C4-2B (cell line): ENCODE results near the gene INTS14.

Experiments used
- H3K27ac ChIP-seq: fragments of 450-650 bp; 2 replicates; pipeline ENCODE4 v1.5.1; 2017
- CTCF ChIP-seq: fragments of 450-650 bp; conservative IDR thresholded peaks from 2 replicates; pipeline ENCODE4 v1.5.1; 2017; ENCODE audit warnings: mild to moderate bottlenecking
- ZFX ChIP-seq: fragments of 450-650 bp; IDR thresholded peaks from 2 replicates; pipeline ENCODE4 v1.6.1; 2017

The INTS14 gene

DNA sequence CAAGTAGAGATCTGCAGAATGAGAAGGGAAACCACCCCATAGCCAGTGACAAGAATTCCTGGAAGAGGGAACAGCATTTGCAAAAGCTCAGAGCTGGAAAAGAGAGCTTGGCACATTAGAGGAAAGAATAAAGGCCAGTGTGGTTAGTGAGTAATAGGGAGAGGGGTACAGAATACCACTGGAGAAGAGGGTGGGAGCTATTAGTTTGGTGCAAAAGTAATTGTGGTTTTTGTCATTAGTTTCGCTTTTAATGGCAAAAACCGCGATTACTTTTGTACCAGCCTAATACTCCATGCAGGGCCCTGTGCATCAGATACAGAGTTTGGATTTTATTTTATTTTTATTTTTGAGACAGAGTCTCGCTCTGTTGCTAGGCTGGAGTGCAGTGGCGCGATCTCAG lies 20.6 kb upstream of the INTS14 start:
- TF ChIP-seq ZFX (no peak), CTCF (no peak)
- H3K27ac ChIP-seq: no peak overlapping the region

DNA sequence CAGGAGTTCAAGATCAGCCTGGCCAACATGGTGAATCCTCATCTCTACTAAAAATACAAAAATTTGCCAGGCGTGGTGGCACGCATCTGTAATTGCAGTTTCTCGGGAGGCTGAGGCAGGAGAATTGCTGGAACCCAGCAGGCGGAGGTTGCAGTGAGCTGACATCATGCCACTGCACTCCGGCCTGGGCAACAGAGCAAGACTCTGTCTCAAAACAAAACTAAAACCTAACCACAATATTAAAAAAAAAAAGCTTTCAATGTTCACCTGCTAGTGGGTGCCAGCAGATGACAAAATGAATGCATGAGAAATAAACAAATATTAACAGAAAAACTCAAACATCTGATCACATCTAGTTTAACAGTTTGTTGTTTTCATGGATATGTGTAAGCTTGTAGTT lies 19.8 kb upstream of the INTS14 start:
- TF ChIP-seq CTCF (no peak), ZFX (no peak)
- H3K27ac ChIP-seq: no peak overlapping the region

DNA sequence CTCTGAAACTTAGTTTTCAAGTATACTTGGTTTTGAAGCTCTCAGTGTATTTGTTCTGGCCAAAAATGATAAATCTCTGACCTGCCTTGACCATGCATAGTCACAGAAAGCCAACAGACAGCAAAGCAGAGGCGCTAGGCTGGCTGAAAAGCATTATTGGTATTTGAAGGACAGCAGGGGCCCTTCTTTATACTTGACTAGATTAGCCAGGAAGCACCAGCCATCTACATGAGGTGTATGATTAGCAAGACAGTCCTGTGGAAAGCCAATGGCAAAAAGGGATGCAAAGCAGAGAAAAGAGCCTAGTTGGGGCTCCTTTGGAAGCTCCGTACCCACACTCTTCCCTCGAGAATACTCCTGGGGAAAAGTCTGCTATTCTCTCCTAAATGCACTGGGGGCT lies 18.6 kb upstream of the INTS14 start:
- TF ChIP-seq CTCF: no peak
- no peak for TF ChIP-seq ZFX
- H3K27ac ChIP-seq: no peak overlapping the region

- TF ChIP-seq ZFX (no peak), CTCF (no peak)
- H3K27ac ChIP-seq: no peak overlapping the region
These were observed 15.9 kb upstream of the INTS14 start for GRCh38 chr15:65626856-65627255.

DNA sequence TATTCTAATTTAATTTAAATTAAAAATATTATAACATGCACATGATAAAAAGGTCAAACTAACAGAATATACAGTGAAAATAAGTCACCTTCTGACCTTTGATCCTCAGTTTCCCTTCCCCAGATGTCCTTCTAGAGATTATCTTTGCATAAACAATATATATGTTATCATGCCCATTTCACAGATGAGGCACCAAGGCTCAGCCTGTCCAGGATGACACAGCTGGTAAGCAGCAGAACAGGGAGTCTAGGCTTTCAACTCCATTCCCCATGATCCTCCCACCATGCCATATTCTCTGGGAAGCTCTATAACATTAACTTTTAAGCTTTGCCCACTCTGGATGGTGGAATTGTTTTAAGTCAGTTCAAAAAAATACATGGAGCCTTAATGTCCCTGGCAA lies 12.2 kb upstream of the INTS14 start:
- no peak for TF ChIP-seq CTCF
- no peak for TF ChIP-seq ZFX
- no peak overlapping the region for H3K27ac ChIP-seq

GRCh38 chr15:65621638-65622037 lies 10.7 kb upstream of the INTS14 start, which contains the start of gene SLC24A1:
SLC24A1 (plus strand) TSS chr15:65621938; CDS start chr15:65624081, 2,143 bp downstream.
- H3K27ac ChIP-seq: no peak within 1 kb of the TSS
- no peak for TF ChIP-seq ZFX
- no peak for TF ChIP-seq CTCF

GRCh38 chr15:65620833-65621232 lies 9.9 kb upstream of the INTS14 start:
- H3K27ac ChIP-seq: no peak overlapping the region
- TF ChIP-seq CTCF: no peak
- no peak for TF ChIP-seq ZFX
